GM12875 (cell line): ENCODE measurements around the gene MTA1.

Source experiments
- H3K4me3 ChIP-seq: one replicate; pipeline ENCODE4 v1.5.1; 2011; ENCODE audit warnings: low read depth, low read length, control low read depth
- CTCF ChIP-seq: IDR thresholded peaks from 2 replicates; pipeline ENCODE4 v1.5.1; 2011; ENCODE audit warnings: low read depth, mild to moderate bottlenecking, control low read depth, inconsistent platforms, low read length, moderate library complexity, borderline replicate concordance; ENCODE audit not compliant: insufficient read depth

Gene MTA1

GRCh38 chr14:105480807-105481801 lies 61.5 kb downstream of the MTA1 start:
- peak overlapping the region; percentile 5 for H3K4me3 ChIP-seq
- peak; percentile 99 for TF ChIP-seq CTCF

- TF ChIP-seq CTCF, result no peak
- no peak overlapping the region for H3K4me3 ChIP-seq
These were observed 62.3 kb downstream of the MTA1 start for GRCh38 chr14:105481886-105482457.

GRCh38 chr14:105482486-105483110 lies 63.0 kb downstream of the MTA1 start:
- no peak overlapping the region for H3K4me3 ChIP-seq
- TF ChIP-seq CTCF, result no peak

- H3K4me3 ChIP-seq, result no peak overlapping the region
- TF ChIP-seq CTCF, result no peak
These were observed 63.9 kb downstream of the MTA1 start for GRCh38 chr14:105483300-105484068.

GRCh38 chr14:105484069-105484996 lies 64.7 kb downstream of the MTA1 start:
- no peak for TF ChIP-seq CTCF
- no peak overlapping the region for H3K4me3 ChIP-seq

- no peak overlapping the region for H3K4me3 ChIP-seq
- no peak for TF ChIP-seq CTCF
These were observed 65.4 kb downstream of the MTA1 start for GRCh38 chr14:105484997-105485393.
